Measurements from ENCODE around the gene CNOT3. TPM values are rescaled to one million over a fixed set of nuclear protein-coding genes. Genes with fewer than 3 reads are reported as not detected.
A peak's percentile ranks its signal among the peaks of the same experiment; 100 is the strongest.
"Not testable (repeated sequence)": the region's sequence is repeated elsewhere in the genome, so short reads cannot be mapped to it uniquely, and the experiment has no call there.

Gene CNOT3
- total and polyA plus RNA-seq, 4 donors: 10.4 to 54.4 (median 34.7) TPM

DNA sequence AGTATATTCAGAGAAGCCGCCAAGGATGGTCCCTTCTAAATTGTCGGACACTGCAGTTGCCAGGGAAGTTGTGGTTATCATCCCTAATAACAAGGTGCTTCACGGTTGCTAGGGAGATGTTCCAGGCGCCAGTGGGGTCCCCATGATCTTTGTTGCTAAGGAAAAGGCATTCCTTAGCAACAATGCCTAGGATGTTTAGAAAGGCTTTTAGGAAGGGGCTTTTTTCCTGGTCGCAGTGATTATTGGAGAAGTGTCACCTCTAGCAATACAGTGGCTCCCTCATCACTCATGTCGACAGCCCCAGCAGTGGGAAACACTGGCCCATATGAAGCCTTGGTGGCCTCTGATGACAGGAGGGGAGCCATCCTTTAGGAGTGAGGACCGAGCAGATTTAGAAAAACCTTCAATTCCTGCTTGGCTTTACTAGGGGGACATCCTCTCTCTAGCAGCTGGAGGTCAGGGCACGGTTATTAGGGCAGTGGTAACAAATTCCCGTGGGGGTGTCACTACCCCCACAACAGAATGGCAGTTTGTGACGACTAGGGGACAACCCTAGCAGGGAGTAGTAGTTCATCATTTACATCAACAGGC is 41.8 kb downstream of the CNOT3 start:
- H3K36me3 ChIP-seq (ENCODE audit: control insufficient read depth in 1 of 2, insufficient read depth in 2 of 2, low read length in 1 of 2): peaks cover 0 to 2% of the 10 kb centered on the region in 2 donors
- no peaks in the 10 kb centered on the region for H3K27me3 ChIP-seq (ENCODE audit: control insufficient read depth in 1 of 2, insufficient read depth in 2 of 2, low read length in 1 of 2)
- intact Hi-C loops (cut with DNase I): no loop called here
- no peaks in the 10 kb centered on the region for H3K9me3 ChIP-seq (ENCODE audit: control insufficient read depth, low read length)
- DNase-seq: no peak
- WGBS, 2 donors: 83 to 84% methylated on average over 10 of the region's 10 CpGs
- no peaks in the 10 kb centered on the region for H3K4me1 ChIP-seq (ENCODE audit: control insufficient read depth in 1 of 2, insufficient read depth in 2 of 2, low read length in 2 of 2)
- no peak overlapping the region for H3K27ac ChIP-seq (ENCODE audit: low read depth in 1 of 2, low read length in 2 of 2)
- no peak for ATAC-seq (ENCODE audit: low FRiP score)
- H3K4me3 ChIP-seq (ENCODE audit: low read length in 2 of 2): no peak overlapping the region

DNA sequence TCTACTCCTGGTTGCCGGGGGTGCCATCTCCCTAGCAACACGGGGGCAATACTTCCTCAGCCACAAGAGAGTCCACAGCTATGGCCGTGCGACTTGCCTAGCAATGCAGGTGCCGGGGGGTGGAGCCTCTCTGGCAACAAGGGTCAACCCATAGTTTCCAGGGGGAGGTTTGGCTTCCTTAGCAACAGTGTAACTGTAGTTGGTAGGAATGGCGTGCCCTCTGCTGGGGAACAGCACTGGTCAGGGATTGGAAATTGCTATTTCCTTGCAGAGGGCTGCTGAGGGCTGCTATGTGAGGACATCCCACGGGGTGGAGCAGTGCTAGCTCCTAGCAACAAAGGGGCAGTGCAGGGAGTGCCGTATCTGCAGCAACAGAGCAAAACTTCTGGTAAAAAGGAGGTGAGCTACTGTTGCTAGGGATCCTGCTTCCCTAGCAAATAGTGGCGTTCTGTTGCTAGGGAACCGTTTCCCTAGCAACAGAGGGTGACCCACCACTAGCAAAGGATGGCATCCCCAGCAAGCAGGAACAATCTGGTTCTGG is 42.4 kb downstream of the CNOT3 start:
- Histone ChIP-seq H3K36me3 (ENCODE audit: control insufficient read depth in 1 of 2, insufficient read depth in 2 of 2, low read length in 1 of 2) (peaks cover 0 to 2% of the 10 kb centered on the region in 2 donors), H3K4me3 (ENCODE audit: low read length in 2 of 2) (no peak overlapping the region), H3K9me3 (ENCODE audit: control insufficient read depth, low read length) (no peaks in the 10 kb centered on the region), H3K4me1 (ENCODE audit: control insufficient read depth in 1 of 2, insufficient read depth in 2 of 2, low read length in 2 of 2) (no peaks in the 10 kb centered on the region), H3K27me3 (ENCODE audit: control insufficient read depth in 1 of 2, insufficient read depth in 2 of 2, low read length in 1 of 2) (no peaks in the 10 kb centered on the region), H3K27ac (ENCODE audit: low read depth in 1 of 2, low read length in 2 of 2) (no peak overlapping the region)
- ATAC-seq (ENCODE audit: low FRiP score) (no peak), DNase-seq (peak in 1 of 2 donors; percentile 35)
- WGBS, 2 donors: 54 to 55% methylated on average over 10 of the region's 10 CpGs
- intact Hi-C loops (cut with DNase I): no loop called here

- ATAC-seq (ENCODE audit: low FRiP score): no peak
- H3K27ac ChIP-seq (ENCODE audit: low read depth in 1 of 2, low read length in 2 of 2): no peak overlapping the region
These were observed 43.1 kb downstream of the CNOT3 start for GRCh38 chr19:54180691-54181091.

GRCh38 chr19:54181894-54182293 is 44.3 kb downstream of the CNOT3 start:
- H3K36me3 ChIP-seq (ENCODE audit: control insufficient read depth in 1 of 2, insufficient read depth in 2 of 2, low read length in 1 of 2); H3K27ac ChIP-seq (ENCODE audit: low read depth in 1 of 2, low read length in 2 of 2); intact Hi-C loops (cut with DNase I); DNase-seq; H3K4me3 ChIP-seq (ENCODE audit: low read length in 2 of 2); H3K27me3 ChIP-seq (ENCODE audit: control insufficient read depth in 1 of 2, insufficient read depth in 2 of 2, low read length in 1 of 2); H3K9me3 ChIP-seq (ENCODE audit: control insufficient read depth, low read length); H3K4me1 ChIP-seq (ENCODE audit: control insufficient read depth in 1 of 2, insufficient read depth in 2 of 2, low read length in 2 of 2); ATAC-seq (ENCODE audit: low FRiP score): not testable (repeated sequence)
- WGBS, 2 donors: 87 to 90% methylated on average over 3 of the region's 3 CpGs

More at GRCh38 chr19:54180691-54181091, 43.1 kb downstream of the CNOT3 start:
- no peaks in the 10 kb centered on the region for H3K9me3 ChIP-seq (ENCODE audit: control insufficient read depth, low read length)
- 93 to 94% methylated on average over 36 to 37 of the region's 37 CpGs for WGBS, 2 donors
- no peak for DNase-seq
- peaks cover 0 to 2% of the 10 kb centered on the region in 2 donors for H3K36me3 ChIP-seq (ENCODE audit: control insufficient read depth in 1 of 2, insufficient read depth in 2 of 2, low read length in 1 of 2)
- no peaks in the 10 kb centered on the region for H3K27me3 ChIP-seq (ENCODE audit: control insufficient read depth in 1 of 2, insufficient read depth in 2 of 2, low read length in 1 of 2)
- intact Hi-C loops (cut with DNase I): no loop called here
- no peaks in the 10 kb centered on the region for H3K4me1 ChIP-seq (ENCODE audit: control insufficient read depth in 1 of 2, insufficient read depth in 2 of 2, low read length in 2 of 2)
- no peak overlapping the region for H3K4me3 ChIP-seq (ENCODE audit: low read length in 2 of 2)

DNA sequence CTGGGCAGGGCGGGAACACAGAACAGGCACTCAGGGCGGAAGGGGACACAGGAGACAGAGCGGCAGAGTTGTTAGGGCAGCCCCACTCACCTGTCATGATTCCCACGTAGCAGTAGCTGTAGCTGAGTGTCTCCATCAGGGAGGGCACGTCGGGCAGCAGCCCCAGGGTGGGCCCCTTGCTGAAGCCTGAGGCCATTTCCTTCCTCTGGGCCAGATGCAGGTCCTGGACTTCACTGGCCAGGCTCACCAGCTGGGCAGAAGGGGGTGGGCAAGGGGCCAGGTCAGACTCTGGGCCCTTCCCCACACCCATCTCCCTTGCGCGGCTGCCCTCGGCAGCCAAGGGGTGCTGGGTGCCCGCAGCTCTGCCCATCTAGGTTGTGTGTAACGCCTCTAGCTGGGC is 45.9 kb downstream of the CNOT3 start:
- peaks cover 0 to 2% of the 10 kb centered on the region in 2 donors for H3K36me3 ChIP-seq (ENCODE audit: control insufficient read depth in 1 of 2, insufficient read depth in 2 of 2, low read length in 1 of 2)
- H3K9me3 ChIP-seq (ENCODE audit: control insufficient read depth, low read length): no peaks in the 10 kb centered on the region

GRCh38 chr19:54186351-54186750 is 48.8 kb downstream of the CNOT3 start:
- H3K36me3 ChIP-seq (ENCODE audit: control insufficient read depth in 1 of 2, insufficient read depth in 2 of 2, low read length in 1 of 2): peaks cover 0 to 2% of the 10 kb centered on the region in 2 donors
- peak in 1 of 2 donors; percentile 35 for DNase-seq
- ATAC-seq (ENCODE audit: low FRiP score): no peak
- intact Hi-C loops (cut with DNase I): no loop called here
- H3K9me3 ChIP-seq (ENCODE audit: control insufficient read depth, low read length): no peaks in the 10 kb centered on the region
- 77 to 80% methylated on average over 8 of the region's 8 CpGs for WGBS, 2 donors
- no peak overlapping the region for H3K27ac ChIP-seq (ENCODE audit: low read depth in 1 of 2, low read length in 2 of 2)
- no peaks in the 10 kb centered on the region for H3K27me3 ChIP-seq (ENCODE audit: control insufficient read depth in 1 of 2, insufficient read depth in 2 of 2, low read length in 1 of 2)
- no peaks in the 10 kb centered on the region for H3K4me1 ChIP-seq (ENCODE audit: control insufficient read depth in 1 of 2, insufficient read depth in 2 of 2, low read length in 2 of 2)
- H3K4me3 ChIP-seq (ENCODE audit: low read length in 2 of 2): no peak overlapping the region

More for the DNA sequence above, 45.9 kb downstream of the CNOT3 start:
- ATAC-seq (ENCODE audit: low FRiP score): no peak
- no peak overlapping the region for H3K27ac ChIP-seq (ENCODE audit: low read depth in 1 of 2, low read length in 2 of 2)
- intact Hi-C loops (cut with DNase I): no loop called here
- H3K4me3 ChIP-seq (ENCODE audit: low read length in 2 of 2): no peak overlapping the region
- no peaks in the 10 kb centered on the region for H3K4me1 ChIP-seq (ENCODE audit: control insufficient read depth in 1 of 2, insufficient read depth in 2 of 2, low read length in 2 of 2)
- H3K27me3 ChIP-seq (ENCODE audit: control insufficient read depth in 1 of 2, insufficient read depth in 2 of 2, low read length in 1 of 2): no peaks in the 10 kb centered on the region
- DNase-seq: no peak
- 89 to 94% methylated on average over 11 of the region's 11 CpGs for WGBS, 2 donors

- Histone ChIP-seq H3K4me3 (ENCODE audit: low read length in 2 of 2) (no peak overlapping the region), H3K27me3 (ENCODE audit: control insufficient read depth in 1 of 2, insufficient read depth in 2 of 2, low read length in 1 of 2) (no peaks in the 10 kb centered on the region), H3K27ac (ENCODE audit: low read depth in 1 of 2, low read length in 2 of 2) (no peak overlapping the region), H3K36me3 (ENCODE audit: control insufficient read depth in 1 of 2, insufficient read depth in 2 of 2, low read length in 1 of 2) (peaks cover 0 to 2% of the 10 kb centered on the region in 2 donors), H3K9me3 (ENCODE audit: control insufficient read depth, low read length) (no peaks in the 10 kb centered on the region), H3K4me1 (ENCODE audit: control insufficient read depth in 1 of 2, insufficient read depth in 2 of 2, low read length in 2 of 2) (no peaks in the 10 kb centered on the region)
- peak in 1 of 2 donors; percentile 49 for DNase-seq
- WGBS, 2 donors: 90 to 93% methylated on average over 11 of the region's 11 CpGs
- intact Hi-C loops (cut with DNase I): no loop called here
- ATAC-seq (ENCODE audit: low FRiP score): no peak
These were observed 49.4 kb downstream of the CNOT3 start for GRCh38 chr19:54186934-54187381.

- ATAC-seq (ENCODE audit: low FRiP score) (no peak), DNase-seq (peak in 1 of 2 donors; percentile 58)
- no peaks in the 10 kb centered on the region for H3K27me3 ChIP-seq (ENCODE audit: control insufficient read depth in 1 of 2, insufficient read depth in 2 of 2, low read length in 1 of 2)
- H3K27ac ChIP-seq (ENCODE audit: low read depth in 1 of 2, low read length in 2 of 2): no peak overlapping the region
- no peaks in the 10 kb centered on the region for H3K9me3 ChIP-seq (ENCODE audit: control insufficient read depth, low read length)
- no peaks in the 10 kb centered on the region for H3K4me1 ChIP-seq (ENCODE audit: control insufficient read depth in 1 of 2, insufficient read depth in 2 of 2, low read length in 2 of 2)
- intact Hi-C loops (cut with DNase I): no loop called here
- peaks cover 0 to under 1% of the 10 kb centered on the region in 2 donors for H3K36me3 ChIP-seq (ENCODE audit: control insufficient read depth in 1 of 2, insufficient read depth in 2 of 2, low read length in 1 of 2)
- H3K4me3 ChIP-seq (ENCODE audit: low read length in 2 of 2): peak overlapping the region in 1 of 2 donors; percentile 81
- WGBS, 2 donors: 21 to 25% methylated on average over 12 of the region's 12 CpGs
These were observed 50.8 kb downstream of the CNOT3 start for GRCh38 chr19:54188215-54188871.
